Lower leg skin (tissue), 3 donors: ENCODE results near the gene MCTP2.

Experiments used
- POLR2A ChIP-seq, 2 donors: fragments of 450-650 bp; IDR thresholded peaks; one replicate each; pipeline ENCODE4 v1.6.1; 2016 to 2017; ENCODE audit warnings: antibody characterized with exemption in 2 of 2, mild to moderate bottlenecking in 1 of 2, moderate library complexity in 1 of 2
- TF ChIP-seq, protein P1 (sequence below), 3 donors: fragments of 450-650 bp; IDR thresholded peaks; one replicate each; pipeline ENCODE4 v1.5.1; 2016; ENCODE audit warnings: antibody characterized with exemption in 3 of 3, mild to moderate bottlenecking in 3 of 3, moderate library complexity in 2 of 3

DNA sequence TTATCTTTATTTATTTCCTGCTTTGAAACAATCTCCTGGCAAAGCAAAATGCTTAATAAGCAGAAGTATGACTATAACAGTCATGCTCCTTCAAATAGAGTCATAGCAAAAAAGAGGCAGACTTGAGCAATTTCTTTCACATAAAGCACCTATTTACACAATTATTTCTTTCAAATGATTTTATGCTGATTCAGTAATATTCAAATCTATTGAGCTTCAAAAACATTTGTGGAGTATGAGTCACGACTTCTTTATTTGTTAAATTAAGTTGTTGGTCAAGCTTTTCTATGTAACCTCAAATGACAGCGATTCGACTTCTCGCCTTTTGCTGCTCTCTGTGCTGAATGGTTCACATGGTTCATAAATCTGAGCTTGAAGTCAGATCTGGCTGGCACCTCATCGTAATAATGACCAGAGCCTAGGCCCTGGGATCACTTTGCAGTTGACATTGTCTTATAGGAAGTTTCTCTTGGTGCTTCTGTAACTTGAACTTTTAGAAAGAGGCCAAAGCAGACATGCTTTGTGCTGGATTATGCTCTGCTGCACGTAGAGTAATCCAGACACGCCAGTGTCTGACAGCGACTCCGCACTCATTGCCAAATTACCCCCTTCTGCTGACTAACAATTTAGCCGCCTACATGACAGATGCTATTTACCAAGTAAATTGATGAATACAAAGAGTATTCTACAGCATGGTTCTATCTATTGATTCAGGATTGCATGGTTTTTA lies 139.0 kb downstream of the MCTP2 start:
- TF ChIP-seq, protein P1, sequence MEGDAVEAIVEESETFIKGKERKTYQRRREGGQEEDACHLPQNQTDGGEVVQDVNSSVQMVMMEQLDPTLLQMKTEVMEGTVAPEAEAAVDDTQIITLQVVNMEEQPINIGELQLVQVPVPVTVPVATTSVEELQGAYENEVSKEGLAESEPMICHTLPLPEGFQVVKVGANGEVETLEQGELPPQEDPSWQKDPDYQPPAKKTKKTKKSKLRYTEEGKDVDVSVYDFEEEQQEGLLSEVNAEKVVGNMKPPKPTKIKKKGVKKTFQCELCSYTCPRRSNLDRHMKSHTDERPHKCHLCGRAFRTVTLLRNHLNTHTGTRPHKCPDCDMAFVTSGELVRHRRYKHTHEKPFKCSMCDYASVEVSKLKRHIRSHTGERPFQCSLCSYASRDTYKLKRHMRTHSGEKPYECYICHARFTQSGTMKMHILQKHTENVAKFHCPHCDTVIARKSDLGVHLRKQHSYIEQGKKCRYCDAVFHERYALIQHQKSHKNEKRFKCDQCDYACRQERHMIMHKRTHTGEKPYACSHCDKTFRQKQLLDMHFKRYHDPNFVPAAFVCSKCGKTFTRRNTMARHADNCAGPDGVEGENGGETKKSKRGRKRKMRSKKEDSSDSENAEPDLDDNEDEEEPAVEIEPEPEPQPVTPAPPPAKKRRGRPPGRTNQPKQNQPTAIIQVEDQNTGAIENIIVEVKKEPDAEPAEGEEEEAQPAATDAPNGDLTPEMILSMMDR (IDR thresholded peaks at IDR 0.05): no peak
- TF ChIP-seq POLR2A (IDR thresholded peaks at IDR 0.05): no peak
